Urothelium cell line (cell line): Measurements from ENCODE around the gene VGLL1.

Experiments used
- DNase-seq: peaks from one replicate; pipeline ENCODE4 v3.0.0; 2011; ENCODE audit warnings: low spot score, mixed read lengths
- FAIRE-seq: peaks from 2 replicates; lab custom pipeline; 2011; peaks lifted over from hg19 to GRCh38; lab: Jason Lieb, UNC

Gene VGLL1, protein sequence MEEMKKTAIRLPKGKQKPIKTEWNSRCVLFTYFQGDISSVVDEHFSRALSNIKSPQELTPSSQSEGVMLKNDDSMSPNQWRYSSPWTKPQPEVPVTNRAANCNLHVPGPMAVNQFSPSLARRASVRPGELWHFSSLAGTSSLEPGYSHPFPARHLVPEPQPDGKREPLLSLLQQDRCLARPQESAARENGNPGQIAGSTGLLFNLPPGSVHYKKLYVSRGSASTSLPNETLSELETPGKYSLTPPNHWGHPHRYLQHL

DNA sequence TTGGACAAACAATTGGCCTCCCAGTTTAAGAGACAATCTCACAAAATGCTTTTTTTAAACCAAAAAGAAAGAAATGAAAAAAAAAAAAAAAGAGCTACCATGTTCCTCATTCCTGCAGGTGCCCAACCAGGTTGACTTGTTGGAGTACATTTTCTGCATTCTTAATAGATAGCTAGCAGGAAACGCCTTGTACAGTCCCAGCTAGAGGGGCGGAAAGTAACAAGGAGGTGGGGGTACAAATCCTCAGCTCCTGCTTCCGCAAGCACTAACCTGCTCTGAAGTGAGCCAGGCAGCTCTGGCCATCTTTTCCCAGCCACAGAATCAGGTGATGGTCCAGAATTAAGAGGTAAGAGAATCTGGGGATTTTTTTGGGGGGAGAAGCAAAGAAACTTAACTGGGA lies at the start of gene VGLL1:
Gene VGLL1 (plus strand): TSS at position 265 of the 400 bp plus-strand sequence. CDS start 3,806 bp downstream, outside the sequence.
- FAIRE-seq (no peak), DNase-seq (no peak)

DNA sequence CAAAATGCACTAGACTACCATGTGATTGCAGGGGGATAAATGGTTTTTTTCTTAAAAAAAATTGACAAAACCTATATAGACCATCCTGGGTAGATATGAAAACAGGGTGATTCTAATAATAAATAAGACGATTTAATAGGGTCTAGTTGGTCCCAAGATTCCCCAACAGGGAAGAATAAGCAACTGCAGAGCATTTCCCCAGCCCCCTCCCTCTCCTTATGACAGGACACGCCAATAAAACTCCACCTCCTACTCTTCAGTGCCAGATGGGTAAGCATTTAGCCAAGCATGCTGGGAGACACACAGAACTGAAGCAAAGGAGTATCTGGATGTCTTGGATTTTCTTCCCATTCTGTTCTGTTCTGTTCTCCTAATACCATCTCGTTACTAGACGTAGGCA lies 44.4 kb upstream of the VGLL1 start, which contains the start of gene BRS3:
Gene BRS3 (plus strand): TSS at position 301 of the 400 bp plus-strand sequence. CDS start 168 bp downstream, outside the sequence.
- FAIRE-seq (no peak), DNase-seq (no peak)

DNA sequence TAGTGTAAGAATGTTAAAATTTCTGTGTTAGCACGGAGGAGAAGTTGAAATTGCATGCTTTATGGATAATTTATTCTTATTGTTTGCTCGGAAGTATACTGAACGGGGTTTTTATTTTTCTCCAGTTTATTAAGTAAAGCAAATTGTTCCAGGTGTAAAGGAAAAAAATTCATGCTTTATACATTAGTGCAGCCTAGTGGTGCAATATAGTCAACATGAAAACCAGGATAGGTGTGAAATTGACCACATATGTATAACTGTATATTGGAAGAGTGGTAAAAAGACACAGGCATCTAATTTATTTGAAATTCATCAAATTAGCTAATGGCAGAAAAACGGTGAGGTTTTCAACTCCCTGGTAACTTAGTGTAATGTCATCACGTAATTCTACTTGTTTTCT lies 43.3 kb upstream of the VGLL1 start:
- DNase-seq = no peak
- no peak for FAIRE-seq

DNA sequence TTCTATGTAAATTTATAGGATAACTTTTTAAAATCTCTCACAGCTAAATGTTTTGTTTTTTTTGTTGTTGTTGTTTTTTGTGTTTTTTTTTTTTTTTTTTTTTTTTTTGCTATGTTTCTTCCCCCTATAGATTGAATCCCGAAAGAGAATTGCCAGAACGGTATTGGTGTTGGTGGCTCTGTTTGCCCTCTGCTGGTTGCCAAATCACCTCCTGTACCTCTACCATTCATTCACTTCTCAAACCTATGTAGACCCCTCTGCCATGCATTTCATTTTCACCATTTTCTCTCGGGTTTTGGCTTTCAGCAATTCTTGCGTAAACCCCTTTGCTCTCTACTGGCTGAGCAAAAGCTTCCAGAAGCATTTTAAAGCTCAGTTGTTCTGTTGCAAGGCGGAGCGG lies 40.2 kb upstream of the VGLL1 start:
- no peak for DNase-seq
- no peak for FAIRE-seq

DNA sequence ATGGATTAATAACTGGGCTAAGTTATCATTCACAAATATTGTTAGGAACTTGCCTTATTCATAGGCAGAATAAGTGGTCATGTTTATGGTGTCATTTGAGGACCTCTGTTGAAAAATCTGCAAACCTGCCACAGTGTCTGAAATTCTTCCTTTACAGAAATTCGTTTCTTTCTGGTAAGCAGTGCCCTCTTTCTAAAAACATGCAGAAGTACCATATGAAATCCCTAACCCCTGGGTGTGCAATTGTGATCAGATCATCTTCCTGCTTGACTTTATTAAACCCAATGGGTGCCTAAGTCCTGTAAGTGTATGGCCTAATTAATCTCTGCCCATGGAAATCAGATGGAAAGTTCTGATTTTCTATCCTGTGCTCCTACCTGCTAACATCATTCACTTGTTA lies 39.0 kb upstream of the VGLL1 start:
- DNase-seq (no peak), FAIRE-seq (no peak)

DNA sequence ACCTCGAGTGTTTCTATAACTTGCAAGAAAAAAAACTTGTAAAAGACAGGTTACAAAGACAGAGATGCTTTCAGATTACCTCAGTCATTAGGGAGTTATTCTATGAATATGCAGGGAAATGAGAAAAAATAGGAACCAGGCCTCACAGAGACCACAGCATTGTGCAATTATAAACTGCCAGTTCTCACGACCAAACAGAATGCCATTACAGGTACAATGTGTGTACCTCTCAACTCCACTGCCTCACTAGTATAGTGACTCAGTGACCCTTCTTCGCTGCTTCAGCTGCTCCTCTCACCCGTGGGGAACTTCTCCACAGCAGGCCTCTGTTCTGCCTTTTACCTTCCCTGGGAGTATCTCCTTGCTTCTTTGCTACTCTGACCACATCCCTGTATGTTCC lies 37.0 kb upstream of the VGLL1 start:
- FAIRE-seq (no peak), DNase-seq (no peak)

DNA sequence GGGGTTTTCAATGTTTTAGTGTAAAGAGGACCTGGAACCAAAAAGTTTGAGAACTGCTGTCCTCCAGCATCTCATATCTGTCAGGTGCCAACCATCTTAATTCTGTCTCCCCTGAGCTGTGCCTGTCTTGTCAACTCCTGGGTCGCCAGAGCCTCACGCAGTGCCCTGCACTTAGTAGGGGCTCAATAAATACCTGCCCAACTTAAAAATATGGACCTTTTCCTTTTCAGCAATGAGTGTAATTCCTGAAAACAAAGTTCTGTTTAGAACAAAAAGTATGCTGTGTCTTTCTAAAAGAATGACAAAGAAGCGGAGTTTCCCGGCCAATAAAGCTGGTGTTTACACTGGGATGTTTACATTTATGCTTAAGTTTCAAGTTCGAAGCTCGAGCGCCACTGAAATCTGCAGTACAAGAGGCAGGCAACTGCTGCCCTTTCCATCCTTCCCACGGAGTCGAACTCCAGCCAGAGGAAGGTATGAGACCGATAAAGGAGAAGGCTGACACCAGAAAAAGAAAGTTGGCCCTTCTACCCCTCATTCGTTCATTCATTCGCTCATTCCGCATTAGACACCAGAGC lies 35.7 kb upstream of the VGLL1 start:
- no peak for DNase-seq
- FAIRE-seq = no peak

DNA sequence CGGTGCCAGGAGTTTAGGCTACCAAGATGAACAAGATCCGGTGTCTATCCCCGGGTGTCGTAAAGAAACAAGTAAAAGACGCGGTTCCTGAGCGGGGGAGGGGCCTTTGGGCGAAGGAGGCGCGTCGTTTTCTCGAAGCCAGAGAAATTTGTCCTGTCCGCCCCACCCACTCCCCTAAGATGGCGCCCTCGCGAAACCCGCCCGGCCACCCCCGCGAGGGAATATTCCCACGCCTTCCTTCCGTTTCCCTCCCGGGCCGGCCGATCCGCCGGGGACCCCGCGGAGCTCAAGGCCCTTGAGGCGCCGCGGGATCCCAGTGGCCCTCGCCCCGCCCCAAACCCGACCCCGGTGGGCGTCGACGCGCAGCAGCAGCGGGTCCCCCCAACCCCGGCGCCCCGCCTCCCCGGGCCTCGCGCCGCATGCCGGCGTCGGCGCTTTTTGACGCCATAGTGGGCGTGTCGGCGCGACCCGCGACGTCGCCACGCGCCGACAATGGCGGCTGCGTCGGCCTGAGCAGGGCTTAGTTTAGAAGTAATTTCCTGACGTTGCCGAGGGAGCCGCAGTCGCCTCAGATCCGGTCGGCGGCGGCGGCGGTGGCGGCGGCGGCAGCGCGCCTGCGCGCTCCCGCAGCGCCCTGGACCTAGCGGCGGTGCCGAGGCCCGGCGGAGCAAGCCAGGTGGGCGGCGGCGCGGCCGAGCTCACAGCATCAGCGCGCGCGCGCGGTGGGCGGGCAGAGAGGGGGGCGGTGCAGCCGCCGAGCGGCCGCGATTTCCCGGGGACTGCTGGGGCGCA lies 35.1 kb upstream of the VGLL1 start:
- DNase-seq (peak; percentile 64), FAIRE-seq (no peak)

DNA sequence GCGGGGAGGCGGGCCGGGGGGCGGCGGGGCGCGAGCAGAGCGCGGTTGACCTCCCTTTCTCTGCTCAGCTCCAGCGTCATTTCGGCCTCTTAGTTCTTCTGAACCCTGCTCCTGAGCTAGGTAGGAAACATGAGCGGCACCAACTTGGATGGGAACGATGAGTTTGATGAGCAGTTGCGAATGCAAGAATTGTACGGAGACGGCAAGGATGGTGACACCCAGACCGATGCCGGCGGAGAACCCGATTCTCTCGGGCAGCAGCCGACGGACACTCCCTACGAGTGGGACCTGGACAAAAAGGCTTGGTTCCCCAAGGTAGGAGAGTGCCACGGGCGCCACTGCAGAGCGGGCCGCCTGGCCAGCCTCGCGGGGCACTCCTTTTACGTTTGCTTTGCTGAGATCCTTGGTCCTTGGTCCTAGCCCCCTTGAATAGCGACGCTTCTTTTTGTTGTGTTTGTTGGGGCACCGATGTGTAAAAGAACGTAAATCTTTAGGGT lies 34.4 kb upstream of the VGLL1 start, which contains the start of gene HTATSF1:
Gene HTATSF1 (plus strand): TSS at position 37 of the 497 bp plus-strand sequence. CDS start 93 bp downstream, at position 130.
- DNase-seq (no peak), FAIRE-seq (no peak)

DNA sequence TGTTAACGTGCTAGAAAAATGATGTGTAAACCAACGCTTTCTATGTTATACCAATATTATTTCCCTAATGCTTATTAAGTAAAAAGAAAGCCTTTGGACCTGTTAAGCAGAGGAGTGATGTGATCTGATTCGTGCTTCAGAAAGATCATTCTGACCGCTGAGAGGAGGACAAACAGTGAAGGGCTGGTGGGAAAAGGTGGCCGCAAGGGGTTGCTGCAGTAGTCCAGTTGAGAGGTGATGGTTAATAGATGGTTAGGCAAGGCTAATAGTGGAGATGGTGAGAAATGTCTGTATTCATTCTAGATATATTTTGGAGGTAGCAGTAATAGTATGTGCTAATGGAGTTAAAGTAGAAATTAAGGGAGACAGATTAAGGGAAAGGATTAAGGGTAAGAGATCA lies 12.9 kb upstream of the VGLL1 start:
- FAIRE-seq (no peak), DNase-seq (no peak)

DNA sequence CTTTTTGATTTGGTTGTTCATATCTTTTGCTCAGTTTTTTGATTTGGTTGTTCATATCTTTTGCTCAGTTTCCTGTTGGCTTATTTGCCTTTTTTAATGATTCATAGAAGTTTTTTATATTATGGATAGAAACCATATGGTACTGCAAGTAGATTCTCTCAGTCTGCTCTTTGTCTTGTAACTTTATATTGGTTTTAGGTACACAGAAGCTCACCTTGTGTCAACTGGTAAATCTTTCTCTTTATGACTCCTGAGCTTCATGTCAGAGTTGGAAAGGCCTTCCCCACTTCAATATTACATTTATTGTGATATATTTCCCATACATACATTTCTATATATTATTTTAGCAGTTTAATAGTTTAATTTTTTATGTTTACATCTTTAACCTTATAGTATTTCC lies 8.2 kb upstream of the VGLL1 start:
- DNase-seq = no peak
- FAIRE-seq = no peak

DNA sequence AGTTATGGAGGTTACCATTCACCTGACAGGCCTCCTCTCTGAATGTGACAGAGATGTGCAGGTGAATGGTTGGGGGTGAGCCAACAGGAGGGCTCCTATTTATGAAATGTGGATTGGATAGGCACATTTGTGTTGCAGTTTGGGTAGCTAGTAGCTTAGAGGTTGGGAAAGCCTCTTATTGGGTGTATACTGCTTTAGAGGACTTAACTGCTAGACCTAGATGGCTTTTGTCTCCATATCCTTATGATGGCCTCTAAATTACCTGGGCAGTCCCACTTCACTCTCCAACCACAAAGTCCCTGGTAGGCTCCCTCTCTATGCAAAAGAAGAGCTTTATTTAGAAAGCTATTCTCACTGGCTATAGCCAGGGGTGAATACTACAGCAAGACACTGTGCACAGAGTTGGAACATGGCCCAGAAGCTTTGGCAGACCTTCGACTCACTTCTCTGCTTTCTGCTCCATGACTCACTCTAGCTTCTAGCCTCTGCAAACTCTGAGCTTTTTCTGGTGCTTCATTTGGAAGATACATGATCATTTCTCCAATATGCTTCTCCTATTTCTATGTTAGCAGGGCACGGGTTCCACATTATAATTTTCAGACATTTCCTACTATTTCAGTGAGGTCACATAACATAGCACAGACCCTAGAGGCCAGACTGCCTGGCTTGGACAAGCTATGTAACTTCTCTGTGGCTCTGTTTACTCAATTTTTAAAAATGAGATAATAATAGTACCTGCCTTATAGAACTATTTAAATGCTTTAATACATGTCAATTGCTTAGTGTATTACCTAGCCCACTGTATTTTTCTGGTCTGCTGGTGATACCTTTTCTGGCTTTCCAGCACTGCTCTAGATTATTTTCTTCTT lies 6.0 kb upstream of the VGLL1 start:
- FAIRE-seq = no peak
- DNase-seq = peak; percentile 22

DNA sequence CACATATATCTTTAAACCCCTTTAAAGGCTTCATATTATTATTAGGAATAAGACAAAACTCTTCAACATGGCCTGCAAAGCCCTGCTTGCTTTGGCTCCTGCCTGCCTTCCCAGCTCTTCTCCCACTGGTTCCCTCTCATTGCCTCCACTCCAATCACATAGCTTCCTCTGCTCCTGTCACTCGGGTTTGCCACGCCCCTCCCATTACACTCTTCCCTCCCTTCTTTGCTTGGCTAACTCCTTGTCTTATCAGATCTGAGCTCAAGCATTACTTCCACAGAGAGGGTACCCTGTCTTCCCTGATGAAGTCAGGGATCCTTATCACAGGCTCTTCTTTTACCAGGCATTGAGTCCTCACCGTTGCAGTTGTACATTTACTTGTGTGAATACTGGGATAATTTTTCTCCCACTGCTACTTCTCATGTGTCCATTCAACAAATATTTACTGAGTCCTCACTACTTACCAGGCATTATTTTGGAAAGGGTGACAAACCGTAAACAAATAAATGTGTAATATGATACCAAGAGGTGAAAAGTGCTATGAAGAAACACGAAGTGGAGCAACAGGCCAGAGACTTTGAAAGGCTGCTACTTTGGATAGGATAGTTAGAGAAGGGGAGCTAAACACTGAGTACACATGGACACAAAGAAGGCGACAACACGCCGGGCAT lies 3.2 kb upstream of the VGLL1 start:
- FAIRE-seq (no peak), DNase-seq (no peak)

DNA sequence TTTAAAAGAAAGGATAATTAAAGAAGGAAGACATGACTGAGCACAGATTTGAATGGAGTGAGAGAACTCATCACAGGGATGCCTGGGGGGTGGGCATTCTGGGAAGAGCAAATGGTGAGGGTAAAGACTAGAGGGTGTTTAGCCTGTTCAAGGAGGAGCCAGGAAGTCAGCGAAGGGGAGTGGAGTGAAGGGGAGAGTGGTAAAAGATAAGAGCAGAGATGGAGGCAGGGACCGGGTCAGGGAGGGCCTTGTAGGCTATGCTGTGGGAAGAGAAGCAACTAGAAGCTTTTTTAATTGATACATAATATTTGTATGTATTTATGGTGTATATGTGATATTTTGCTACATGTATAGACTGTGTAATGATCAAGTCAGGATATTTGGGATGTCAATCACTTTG lies 2.2 kb upstream of the VGLL1 start:
- no peak for FAIRE-seq
- DNase-seq = no peak

DNA sequence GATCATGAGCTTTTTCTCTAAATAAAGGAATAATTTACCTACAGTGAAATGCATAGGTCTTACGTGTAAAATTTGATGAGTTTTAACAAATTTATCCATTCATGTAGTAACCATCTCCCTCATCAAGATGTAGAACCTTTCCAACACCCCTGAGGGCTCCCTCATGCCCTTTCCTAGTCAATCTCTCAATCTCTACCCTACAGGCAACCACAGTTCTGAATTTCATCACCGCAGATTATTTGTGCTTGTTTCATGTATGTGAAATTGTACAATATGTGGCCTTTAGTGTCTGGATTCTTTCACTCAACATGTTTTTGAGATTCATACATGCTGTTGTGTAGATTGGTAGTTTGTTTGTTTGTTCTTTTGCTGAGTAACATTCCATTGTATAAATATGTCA lies 2.1 kb downstream of the VGLL1 start:
- DNase-seq = no peak
- FAIRE-seq = no peak

DNA sequence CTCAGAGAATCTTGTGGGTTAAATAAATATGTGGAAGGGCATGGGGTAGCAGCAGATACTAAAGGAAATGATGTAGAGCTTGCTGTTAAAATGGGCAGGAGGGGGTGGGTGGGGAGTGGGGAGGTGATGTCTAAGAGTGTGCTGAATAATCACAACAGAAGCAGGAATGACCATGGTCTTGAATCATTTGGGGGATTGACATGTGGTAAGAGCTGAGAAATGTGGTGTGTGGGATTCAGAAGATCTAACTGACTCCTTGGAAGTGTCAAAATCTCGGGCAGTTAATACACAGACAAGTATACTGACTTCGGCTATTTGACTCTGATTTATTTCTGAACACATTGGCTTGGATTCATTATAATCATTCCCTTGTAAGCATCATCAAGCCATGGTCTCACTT lies 6.8 kb downstream of the VGLL1 start:
- DNase-seq = no peak
- no peak for FAIRE-seq

DNA sequence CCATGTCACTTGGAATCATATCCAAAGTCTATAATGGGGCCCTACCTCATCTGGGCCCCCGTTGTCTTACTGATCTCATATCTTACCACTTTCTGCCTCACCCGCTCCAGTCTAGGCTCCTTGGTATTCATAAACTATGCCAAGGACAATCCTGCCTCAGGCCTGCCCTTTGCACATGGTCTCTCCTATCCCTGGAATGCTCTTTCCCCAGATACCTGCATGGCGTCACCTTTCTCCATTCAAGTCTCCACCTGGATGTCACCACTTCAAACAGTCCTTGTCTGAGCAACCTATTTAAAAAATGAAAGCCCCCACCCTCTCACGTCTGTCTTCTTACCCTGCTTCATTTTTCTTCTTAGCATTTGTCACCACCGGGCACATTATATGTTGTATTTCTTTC lies 8.2 kb downstream of the VGLL1 start:
- FAIRE-seq = no peak
- DNase-seq = no peak

DNA sequence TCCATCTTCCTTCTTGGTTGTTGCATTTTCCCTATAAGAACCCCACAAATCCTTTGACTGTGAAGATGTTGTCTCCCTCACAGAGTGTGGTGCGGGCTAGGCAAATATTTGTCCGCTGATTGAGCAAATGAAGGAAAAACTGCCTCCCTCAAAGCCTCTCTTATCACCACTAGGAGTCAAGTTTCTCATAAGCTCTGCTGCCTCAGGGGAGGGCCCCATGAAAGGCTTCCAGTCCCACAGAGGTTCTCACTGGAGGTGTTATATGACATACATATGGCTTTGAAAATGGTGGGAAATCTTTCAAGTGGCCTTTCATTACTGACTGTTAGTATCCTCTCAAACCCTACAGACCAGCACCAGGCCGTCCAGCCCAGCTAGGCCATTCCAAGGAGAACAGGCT lies 9.3 kb downstream of the VGLL1 start:
- DNase-seq (no peak), FAIRE-seq (no peak)

DNA sequence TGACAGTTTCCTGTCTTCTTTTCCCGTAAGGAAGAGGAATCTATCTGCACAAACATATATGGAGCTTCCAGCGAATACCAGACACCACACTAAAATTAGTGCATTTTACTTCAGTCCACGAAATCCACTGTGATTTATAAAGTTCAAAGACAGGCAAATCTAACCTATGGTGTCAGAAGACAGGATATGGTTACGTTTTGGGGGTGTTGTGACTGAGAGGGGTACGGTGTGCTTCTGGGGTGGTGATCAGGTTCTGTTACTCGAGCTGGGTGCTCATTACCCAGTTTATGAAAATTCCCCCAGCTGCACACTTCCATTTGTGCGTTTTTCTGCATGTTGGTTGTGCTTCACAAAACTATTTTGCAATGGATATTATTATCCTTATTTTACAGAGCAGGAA lies 10.3 kb downstream of the VGLL1 start:
- DNase-seq (no peak), FAIRE-seq (no peak)

DNA sequence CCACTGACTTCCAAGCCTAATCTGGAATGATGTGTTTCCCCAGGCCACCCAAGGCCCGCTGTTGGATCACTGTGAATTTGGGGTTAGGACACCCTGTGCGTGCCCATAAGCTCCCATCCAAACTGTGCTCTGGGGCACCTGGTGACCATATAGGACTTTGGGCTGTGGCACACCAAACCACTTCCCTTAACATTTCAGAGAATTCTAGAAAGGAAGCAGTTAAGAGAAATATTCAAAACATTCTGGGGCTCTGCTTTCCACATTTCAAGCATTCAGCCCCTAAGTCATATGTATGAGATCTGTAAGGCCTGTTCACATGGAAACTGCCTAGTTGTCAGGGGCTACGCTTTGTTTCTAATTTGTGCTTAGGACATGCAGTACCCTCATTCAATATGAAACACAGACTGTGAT lies 14.4 kb downstream of the VGLL1 start:
- no peak for FAIRE-seq
- DNase-seq = no peak
